ENCODE measurements around the gene TWIST2.

- TF ChIP-seq, protein P1, sequence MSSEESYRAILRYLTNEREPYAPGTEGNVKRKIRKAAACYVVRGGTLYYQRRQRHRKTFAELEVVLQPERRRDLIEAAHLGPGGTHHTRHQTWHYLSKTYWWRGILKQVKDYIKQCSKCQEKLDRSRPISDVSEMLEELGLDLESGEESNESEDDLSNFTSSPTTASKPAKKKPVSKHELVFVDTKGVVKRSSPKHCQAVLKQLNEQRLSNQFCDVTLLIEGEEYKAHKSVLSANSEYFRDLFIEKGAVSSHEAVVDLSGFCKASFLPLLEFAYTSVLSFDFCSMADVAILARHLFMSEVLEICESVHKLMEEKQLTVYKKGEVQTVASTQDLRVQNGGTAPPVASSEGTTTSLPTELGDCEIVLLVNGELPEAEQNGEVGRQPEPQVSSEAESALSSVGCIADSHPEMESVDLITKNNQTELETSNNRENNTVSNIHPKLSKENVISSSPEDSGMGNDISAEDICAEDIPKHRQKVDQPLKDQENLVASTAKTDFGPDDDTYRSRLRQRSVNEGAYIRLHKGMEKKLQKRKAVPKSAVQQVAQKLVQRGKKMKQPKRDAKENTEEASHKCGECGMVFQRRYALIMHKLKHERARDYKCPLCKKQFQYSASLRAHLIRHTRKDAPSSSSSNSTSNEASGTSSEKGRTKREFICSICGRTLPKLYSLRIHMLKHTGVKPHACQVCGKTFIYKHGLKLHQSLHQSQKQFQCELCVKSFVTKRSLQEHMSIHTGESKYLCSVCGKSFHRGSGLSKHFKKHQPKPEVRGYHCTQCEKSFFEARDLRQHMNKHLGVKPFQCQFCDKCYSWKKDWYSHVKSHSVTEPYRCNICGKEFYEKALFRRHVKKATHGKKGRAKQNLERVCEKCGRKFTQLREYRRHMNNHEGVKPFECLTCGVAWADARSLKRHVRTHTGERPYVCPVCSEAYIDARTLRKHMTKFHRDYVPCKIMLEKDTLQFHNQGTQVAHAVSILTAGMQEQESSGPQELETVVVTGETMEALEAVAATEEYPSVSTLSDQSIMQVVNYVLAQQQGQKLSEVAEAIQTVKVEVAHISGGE (CRISPR knock-in tag; IDR thresholded peaks at IDR 0.05): no peak
- TF ChIP-seq, protein P2, sequence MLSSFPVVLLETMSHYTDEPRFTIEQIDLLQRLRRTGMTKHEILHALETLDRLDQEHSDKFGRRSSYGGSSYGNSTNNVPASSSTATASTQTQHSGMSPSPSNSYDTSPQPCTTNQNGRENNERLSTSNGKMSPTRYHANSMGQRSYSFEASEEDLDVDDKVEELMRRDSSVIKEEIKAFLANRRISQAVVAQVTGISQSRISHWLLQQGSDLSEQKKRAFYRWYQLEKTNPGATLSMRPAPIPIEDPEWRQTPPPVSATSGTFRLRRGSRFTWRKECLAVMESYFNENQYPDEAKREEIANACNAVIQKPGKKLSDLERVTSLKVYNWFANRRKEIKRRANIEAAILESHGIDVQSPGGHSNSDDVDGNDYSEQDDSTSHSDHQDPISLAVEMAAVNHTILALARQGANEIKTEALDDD (IDR thresholded peaks at IDR 0.05): no peak
- TF ChIP-seq TGIF2 (CRISPR knock-in tag; IDR thresholded peaks at IDR 0.05) (no peak), EP300 (IDR thresholded peaks at IDR 0.05; ENCODE audit: low read length) (no peak), HDAC2 (IDR thresholded peaks at IDR 0.05) (no peak), NCOA1 (IDR thresholded peaks at IDR 0.05; ENCODE audit: low read depth) (no peak), ZNF253 (CRISPR knock-in tag; conservative IDR thresholded peaks at IDR 0.05) (no peak), WHSC1 (IDR thresholded peaks at IDR 0.05; ENCODE audit: low read length) (no peak), TAF15 (IDR thresholded peaks at IDR 0.05; ENCODE audit: low read depth, low read length) (no peak)
- TF ChIP-seq, protein P3, sequence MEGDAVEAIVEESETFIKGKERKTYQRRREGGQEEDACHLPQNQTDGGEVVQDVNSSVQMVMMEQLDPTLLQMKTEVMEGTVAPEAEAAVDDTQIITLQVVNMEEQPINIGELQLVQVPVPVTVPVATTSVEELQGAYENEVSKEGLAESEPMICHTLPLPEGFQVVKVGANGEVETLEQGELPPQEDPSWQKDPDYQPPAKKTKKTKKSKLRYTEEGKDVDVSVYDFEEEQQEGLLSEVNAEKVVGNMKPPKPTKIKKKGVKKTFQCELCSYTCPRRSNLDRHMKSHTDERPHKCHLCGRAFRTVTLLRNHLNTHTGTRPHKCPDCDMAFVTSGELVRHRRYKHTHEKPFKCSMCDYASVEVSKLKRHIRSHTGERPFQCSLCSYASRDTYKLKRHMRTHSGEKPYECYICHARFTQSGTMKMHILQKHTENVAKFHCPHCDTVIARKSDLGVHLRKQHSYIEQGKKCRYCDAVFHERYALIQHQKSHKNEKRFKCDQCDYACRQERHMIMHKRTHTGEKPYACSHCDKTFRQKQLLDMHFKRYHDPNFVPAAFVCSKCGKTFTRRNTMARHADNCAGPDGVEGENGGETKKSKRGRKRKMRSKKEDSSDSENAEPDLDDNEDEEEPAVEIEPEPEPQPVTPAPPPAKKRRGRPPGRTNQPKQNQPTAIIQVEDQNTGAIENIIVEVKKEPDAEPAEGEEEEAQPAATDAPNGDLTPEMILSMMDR (IDR thresholded peaks at IDR 0.05 in 2 of 3, conservative IDR thresholded peaks at IDR 0.05 in 1 of 3; ENCODE audit: insufficient read depth in 2 of 3, low read depth in 1 of 3, low read length in 3 of 3): no peak
- TF ChIP-seq, protein P4, sequence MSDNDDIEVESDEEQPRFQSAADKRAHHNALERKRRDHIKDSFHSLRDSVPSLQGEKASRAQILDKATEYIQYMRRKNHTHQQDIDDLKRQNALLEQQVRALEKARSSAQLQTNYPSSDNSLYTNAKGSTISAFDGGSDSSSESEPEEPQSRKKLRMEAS (CRISPR knock-in tag; IDR thresholded peaks at IDR 0.05): no peak
These were observed 8.2 kb downstream of the TWIST2 start for GRCh38 chr2:238855891-238856580.

Measured in K562 (cell line).